ENCODE results near the gene CNNM4.
A peak's percentile ranks its signal among the peaks of the same experiment; 100 is the strongest.

CNNM4 gene

DNA sequence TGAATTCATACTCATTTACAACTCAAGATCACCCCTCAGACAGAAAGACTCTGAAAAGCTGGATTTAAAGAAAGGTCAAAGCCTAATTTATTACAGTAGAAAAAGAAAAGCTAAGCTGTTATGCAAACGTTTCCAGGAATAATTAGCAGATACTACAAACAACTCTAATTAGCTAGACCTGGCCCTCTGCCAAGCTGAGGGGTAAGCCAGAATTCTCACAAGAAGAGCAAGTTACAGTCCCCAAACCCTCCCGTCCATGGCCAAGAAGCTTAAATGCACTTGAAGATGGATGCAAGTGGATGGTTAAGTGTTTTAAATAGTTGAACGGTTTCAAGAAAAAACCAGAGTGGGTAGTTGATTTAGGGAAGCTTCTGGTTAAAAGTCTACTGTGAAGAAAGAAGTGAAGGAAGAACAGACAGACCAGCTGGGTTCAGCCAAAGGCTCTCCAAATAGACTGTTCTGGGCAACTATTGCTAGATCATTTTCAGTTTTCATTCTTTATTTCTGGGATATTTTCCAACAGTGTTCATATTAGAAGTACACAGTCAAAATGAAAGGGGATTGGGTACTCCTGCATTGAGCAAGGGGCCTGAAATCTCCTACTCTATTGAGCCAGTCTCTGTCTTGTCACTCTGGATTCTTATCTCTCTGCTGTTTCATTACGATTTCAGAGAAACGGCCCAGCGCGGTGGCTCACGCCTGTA lies 25.7 kb upstream of the CNNM4 start:
- no peak for FAIRE-seq
- DNase-seq (ENCODE audit: insufficient read length, low spot score), result no peak
- TF ChIP-seq POLR2AphosphoS5 (IDR thresholded peaks at IDR 0.05; ENCODE audit: low read depth, low read length) (no peak), POU2F2 (IDR thresholded peaks at IDR 0.05; ENCODE audit: low read depth, low read length) (no peak), POLR2A (IDR thresholded peaks at IDR 0.05; ENCODE audit: low read depth, low read length) (no peak), SPI1 (IDR thresholded peaks at IDR 0.05; ENCODE audit: low read depth, low read length) (no peak), PAX5 (IDR thresholded peaks at IDR 0.05; ENCODE audit: insufficient read depth, low read length, severe bottlenecking) (no peak), TAF1 (IDR thresholded peaks at IDR 0.05; ENCODE audit: low read depth, low read length) (no peak)

DNA sequence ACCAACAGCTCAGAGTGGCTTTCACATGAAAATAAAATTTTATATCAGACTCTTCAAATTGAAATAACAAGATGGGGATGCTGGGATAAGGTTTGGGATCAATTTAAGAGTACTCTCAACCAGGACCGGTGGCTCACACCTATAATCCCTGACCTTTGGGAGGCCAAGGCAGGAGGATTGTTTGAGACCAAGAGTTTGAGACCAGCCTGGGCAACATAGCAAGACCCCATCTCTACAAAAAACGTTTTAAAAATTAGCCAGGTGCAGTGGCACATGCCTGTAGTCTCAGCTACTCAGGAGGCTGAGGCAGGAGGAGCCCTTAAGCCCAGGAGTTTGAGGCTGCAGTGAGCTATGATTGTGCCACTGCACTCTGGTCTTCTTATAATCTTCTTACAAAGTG lies 23.5 kb upstream of the CNNM4 start:
- TF ChIP-seq POLR2A (IDR thresholded peaks at IDR 0.05; ENCODE audit: low read depth, low read length) (no peak), POLR2AphosphoS5 (IDR thresholded peaks at IDR 0.05; ENCODE audit: low read depth, low read length) (no peak)
- no peak for FAIRE-seq

DNA sequence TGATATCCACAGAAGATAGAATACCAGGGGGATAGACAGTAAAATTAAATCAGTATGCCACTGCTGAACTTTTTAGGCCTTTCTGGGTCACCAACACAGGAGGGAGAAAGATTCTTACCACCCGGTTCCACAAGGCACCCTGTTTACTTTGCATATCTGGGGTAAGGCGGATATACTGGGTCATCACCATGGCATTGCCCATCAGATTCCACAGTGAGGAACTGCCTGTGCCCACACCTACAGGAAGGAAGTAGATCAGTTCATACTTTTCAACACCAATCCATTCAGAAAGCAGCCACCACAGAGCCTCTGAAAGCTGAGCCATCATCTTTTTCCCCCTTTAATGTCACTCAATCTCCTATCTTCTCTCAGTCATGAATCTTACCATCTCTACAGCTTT lies 22.9 kb upstream of the CNNM4 start:
- TF ChIP-seq POLR2A (IDR thresholded peaks at IDR 0.05; ENCODE audit: low read depth, low read length), result no peak
- no peak for TF ChIP-seq POLR2AphosphoS5 (IDR thresholded peaks at IDR 0.05; ENCODE audit: low read depth, low read length)
- TF ChIP-seq POU2F2 (IDR thresholded peaks at IDR 0.05; ENCODE audit: low read depth, low read length), result no peak
- no peak for TF ChIP-seq PAX5 (IDR thresholded peaks at IDR 0.05; ENCODE audit: insufficient read depth, low read length, severe bottlenecking)
- no peak for TF ChIP-seq TAF1 (IDR thresholded peaks at IDR 0.05; ENCODE audit: low read depth, low read length)
- 0 out of 2 replicates have a peak, but pooled peaks have one; percentile 1 for TF ChIP-seq SPI1 (IDR thresholded peaks at IDR 0.05; ENCODE audit: low read depth, low read length)
- no peak for DNase-seq (ENCODE audit: insufficient read length, low spot score)
- FAIRE-seq, result no peak

More for the DNA sequence above, 23.5 kb upstream of the CNNM4 start:
- DNase-seq (ENCODE audit: insufficient read length, low spot score), result no peak

- DNase-seq (ENCODE audit: insufficient read length, low spot score) (no peak), FAIRE-seq (no peak)
- no peak for TF ChIP-seq TAF1 (IDR thresholded peaks at IDR 0.05; ENCODE audit: low read depth, low read length)
- no peak for TF ChIP-seq POLR2A (IDR thresholded peaks at IDR 0.05; ENCODE audit: low read depth, low read length)
Measured at GRCh38 chr2:96739076-96739632, 21.5 kb upstream of the CNNM4 start.

DNA sequence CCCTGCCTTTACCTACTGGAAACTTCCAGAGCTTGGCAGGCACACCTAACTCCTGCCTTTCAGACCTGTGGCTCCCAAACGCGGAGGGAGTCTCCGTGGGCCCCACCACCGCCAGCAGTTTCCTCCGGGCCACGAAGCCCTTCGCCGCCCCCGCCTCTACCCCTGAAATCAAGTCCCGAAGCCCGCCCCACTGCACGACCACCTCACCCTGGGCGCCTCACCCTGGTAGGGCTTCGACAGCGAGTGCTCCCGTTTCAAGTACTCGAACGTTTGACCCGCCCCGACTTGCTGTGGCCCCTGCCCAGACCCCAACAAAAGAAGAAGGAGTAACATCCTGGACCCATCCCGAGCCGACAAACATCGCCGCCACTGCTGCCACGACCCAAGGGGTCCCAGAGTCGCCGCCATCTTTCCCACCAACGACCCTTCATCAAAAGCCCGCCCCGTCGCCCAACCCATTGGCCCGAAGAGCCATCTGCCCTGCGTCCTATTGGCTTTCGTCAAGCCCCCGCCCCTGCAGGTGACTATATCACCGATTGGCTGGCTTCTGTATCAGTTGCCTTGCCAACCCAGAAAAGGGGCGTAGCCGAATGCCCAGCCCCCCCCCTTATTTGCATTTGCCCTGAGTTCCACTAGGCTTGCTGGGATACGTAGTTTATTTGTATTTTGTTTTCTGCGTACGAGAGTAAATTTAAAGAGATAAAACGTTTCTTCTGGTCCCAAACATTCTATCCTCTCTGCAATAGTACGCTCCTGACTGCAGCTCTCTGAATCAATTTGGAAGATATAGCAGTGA lies 20.9 kb upstream of the CNNM4 start, which contains the start of gene LMAN2L:
LMAN2L (minus strand) TSS at position 432 of the 796 bp plus-strand sequence; CDS start at position 408, 24 bp downstream.
- DNase-seq (ENCODE audit: insufficient read length, low spot score) (peak; percentile 84), FAIRE-seq (peak; percentile 82)
- peak; percentile 99 for TF ChIP-seq POU2F2 (IDR thresholded peaks at IDR 0.05; ENCODE audit: low read depth, low read length)
- no peak for TF ChIP-seq PAX5 (IDR thresholded peaks at IDR 0.05; ENCODE audit: insufficient read depth, low read length, severe bottlenecking)
- TF ChIP-seq SPI1 (IDR thresholded peaks at IDR 0.05; ENCODE audit: low read depth, low read length), result no peak
- peak; percentile 85 for TF ChIP-seq TAF1 (IDR thresholded peaks at IDR 0.05; ENCODE audit: low read depth, low read length)
- TF ChIP-seq POLR2A (IDR thresholded peaks at IDR 0.05; ENCODE audit: low read depth, low read length), result peak; percentile 63
- TF ChIP-seq POLR2AphosphoS5 (IDR thresholded peaks at IDR 0.05; ENCODE audit: low read depth, low read length), result 0 out of 2 replicates have a peak, but pooled peaks have one; percentile 57

GRCh38 chr2:96747061-96747617 lies 13.6 kb upstream of the CNNM4 start:
- TF ChIP-seq POLR2A (IDR thresholded peaks at IDR 0.05; ENCODE audit: low read depth, low read length), result no peak
- no peak for TF ChIP-seq POLR2AphosphoS5 (IDR thresholded peaks at IDR 0.05; ENCODE audit: low read depth, low read length)
- no peak for TF ChIP-seq SPI1 (IDR thresholded peaks at IDR 0.05; ENCODE audit: low read depth, low read length)
- TF ChIP-seq PAX5 (IDR thresholded peaks at IDR 0.05; ENCODE audit: insufficient read depth, low read length, severe bottlenecking), result no peak
- no peak for TF ChIP-seq POU2F2 (IDR thresholded peaks at IDR 0.05; ENCODE audit: low read depth, low read length)
- no peak for TF ChIP-seq TAF1 (IDR thresholded peaks at IDR 0.05; ENCODE audit: low read depth, low read length)
- no peak for FAIRE-seq

DNA sequence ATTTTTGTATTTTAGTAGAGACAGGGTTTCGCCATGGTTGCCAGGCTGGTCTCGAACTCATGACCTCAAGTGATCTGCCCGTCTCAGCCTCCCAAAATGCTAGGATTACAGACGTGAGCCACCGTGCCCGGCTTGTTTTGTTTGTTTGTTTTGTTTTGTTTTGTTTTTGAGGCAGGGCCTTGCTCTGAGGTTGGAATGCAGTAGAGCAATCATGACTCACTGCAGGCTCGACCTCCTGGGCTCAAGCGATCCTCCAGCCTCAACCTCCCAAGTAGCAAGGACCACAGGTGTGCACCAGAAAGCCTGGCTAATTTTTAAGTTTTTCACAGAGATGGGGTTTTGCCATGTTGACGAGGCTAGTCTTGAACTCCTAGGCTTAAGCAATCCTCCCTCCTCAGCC lies 8.9 kb upstream of the CNNM4 start:
- no peak for TF ChIP-seq POLR2A (IDR thresholded peaks at IDR 0.05; ENCODE audit: low read depth, low read length)
- no peak for TF ChIP-seq SPI1 (IDR thresholded peaks at IDR 0.05; ENCODE audit: low read depth, low read length)
- TF ChIP-seq POU2F2 (IDR thresholded peaks at IDR 0.05; ENCODE audit: low read depth, low read length), result no peak
- no peak for TF ChIP-seq POLR2AphosphoS5 (IDR thresholded peaks at IDR 0.05; ENCODE audit: low read depth, low read length)
- TF ChIP-seq PAX5 (IDR thresholded peaks at IDR 0.05; ENCODE audit: insufficient read depth, low read length, severe bottlenecking), result no peak
- TF ChIP-seq TAF1 (IDR thresholded peaks at IDR 0.05; ENCODE audit: low read depth, low read length), result no peak
- DNase-seq (ENCODE audit: insufficient read length, low spot score) (no peak), FAIRE-seq (no peak)

More at GRCh38 chr2:96747061-96747617, 13.6 kb upstream of the CNNM4 start:
- no peak for DNase-seq (ENCODE audit: insufficient read length, low spot score)

DNA sequence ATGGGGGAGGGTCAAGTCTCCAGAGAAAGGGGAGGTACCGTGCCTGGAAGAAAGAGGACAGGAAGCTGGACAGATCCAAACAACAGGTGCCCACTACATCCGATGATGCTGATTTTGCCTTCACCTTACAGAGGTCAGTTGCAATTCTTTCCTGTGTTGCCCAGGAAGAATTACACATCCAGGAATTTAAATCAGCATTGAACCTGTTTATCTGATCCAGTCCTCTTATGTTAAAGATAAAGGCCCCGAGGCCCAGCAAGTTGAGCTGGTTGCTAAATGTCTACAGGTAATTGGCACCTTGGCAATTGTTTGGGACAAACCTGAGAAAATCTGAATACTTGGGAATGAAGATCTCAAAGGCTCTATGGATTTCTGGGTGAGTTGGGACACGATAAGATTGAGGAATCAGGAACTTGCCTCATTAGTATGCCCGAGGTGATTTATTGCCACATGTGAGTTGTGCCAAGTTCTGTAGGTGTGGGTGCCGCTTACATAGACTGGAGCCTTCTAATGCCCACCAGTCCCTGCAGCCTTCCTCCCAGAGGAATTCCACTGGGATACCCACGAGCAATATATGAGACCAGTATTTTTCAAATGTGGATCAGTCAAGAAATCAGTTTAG lies 6.9 kb upstream of the CNNM4 start:
- DNase-seq (ENCODE audit: insufficient read length, low spot score) (no peak), FAIRE-seq (no peak)
- TF ChIP-seq SPI1 (IDR thresholded peaks at IDR 0.05; ENCODE audit: low read depth, low read length) (no peak), POLR2A (IDR thresholded peaks at IDR 0.05; ENCODE audit: low read depth, low read length) (no peak), PAX5 (IDR thresholded peaks at IDR 0.05; ENCODE audit: insufficient read depth, low read length, severe bottlenecking) (no peak), POLR2AphosphoS5 (IDR thresholded peaks at IDR 0.05; ENCODE audit: low read depth, low read length) (no peak), POU2F2 (IDR thresholded peaks at IDR 0.05; ENCODE audit: low read depth, low read length) (no peak), TAF1 (IDR thresholded peaks at IDR 0.05; ENCODE audit: low read depth, low read length) (no peak)

DNA sequence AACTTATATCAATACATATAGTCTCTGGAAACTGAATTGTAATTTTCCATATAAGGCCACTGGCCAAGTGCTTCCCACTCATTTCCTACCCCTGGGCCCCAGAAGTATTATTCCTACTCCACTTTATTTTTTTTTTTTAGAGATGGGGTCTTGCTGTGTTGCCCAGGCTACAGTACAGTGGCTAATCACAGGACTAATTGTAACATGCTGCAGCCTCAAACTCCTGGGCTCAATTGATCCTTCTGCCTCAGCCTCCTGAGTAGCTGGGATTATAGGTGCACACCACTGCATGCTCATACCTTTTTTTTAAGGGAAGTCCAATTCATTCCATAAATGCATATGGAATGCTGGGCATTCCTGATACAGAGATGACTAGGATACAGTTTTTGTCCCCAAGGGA lies 6.4 kb upstream of the CNNM4 start:
- no peak for TF ChIP-seq POLR2A (IDR thresholded peaks at IDR 0.05; ENCODE audit: low read depth, low read length)
- DNase-seq (ENCODE audit: insufficient read length, low spot score) (no peak), FAIRE-seq (no peak)

All from GM12891 (cell line).